H1 (cell line): ENCODE measurements around the gene DOCK3. TPM values are rescaled to one million over a fixed set of nuclear protein-coding genes. Genes with fewer than 3 reads are reported as not detected.

ENCODE experiments used
- CTCF ChIA-PET: fragments of 300-600 bp; sonication (Branson Sonifier 250); formaldehyde crosslinking; loops from one replicate; lab custom pipeline; 2021; ENCODE audit not compliant: partially characterized antibody; lab: Charles Lee
- POLR2A ChIA-PET: fragments of 300-600 bp; sonication (Branson Sonifier 250); formaldehyde crosslinking; loops from one replicate; lab custom pipeline; 2021; ENCODE audit warnings: inconsistent platforms; ENCODE audit not compliant: partially characterized antibody; lab: Charles Lee
- DNase-seq, 2 experiments: peaks; one replicate each; pipeline versions ENCODE4 v3.0.0 to v3.0.0-alpha.2; 2010 to 2022; ENCODE audit warnings: low spot score in 2 of 2, low read depth in 1 of 2, mixed read lengths in 1 of 2
- FAIRE-seq: peaks from 2 replicates; lab custom pipeline; 2011; peaks lifted over from hg19 to GRCh38; lab: Jason Lieb, UNC
- H2AFZ ChIP-seq: 2 replicates; pipeline ENCODE4 v1.8.1; 2012; ENCODE audit warnings: low read length, inconsistent platforms
- H2AK5ac ChIP-seq: 2 replicates; pipeline ENCODE4 v1.6.1; 2013; ENCODE audit warnings: low read depth, low read length
- H2BK120ac ChIP-seq: replicated peaks from 2 replicates; pipeline ENCODE3; 2013; ENCODE audit warnings: low read depth, low read length, inconsistent platforms
- H2BK12ac ChIP-seq: 2 replicates; pipeline ENCODE4 v1.6.1; 2013; ENCODE audit warnings: low read depth, low read length
- H2BK15ac ChIP-seq: 2 replicates; pipeline ENCODE4 v1.6.1; 2013; ENCODE audit warnings: low read length
- H2BK20ac ChIP-seq: 2 replicates; pipeline ENCODE4 v1.6.1; 2013; ENCODE audit warnings: low read length
- H2BK5ac ChIP-seq: 2 replicates; pipeline ENCODE4 v1.6.1; 2013; ENCODE audit warnings: low read depth, low read length
- H3K14ac ChIP-seq: 2 replicates; pipeline ENCODE4 v1.6.1; 2013; ENCODE audit warnings: inconsistent platforms; ENCODE audit not compliant: insufficient read length
- H3K18ac ChIP-seq: 2 replicates; pipeline ENCODE4 v1.6.1; 2013; ENCODE audit warnings: low read length; ENCODE audit errors: extremely low read depth
- H3K23ac ChIP-seq: 2 replicates; pipeline ENCODE4 v1.6.1; 2013; ENCODE audit warnings: inconsistent platforms; ENCODE audit not compliant: insufficient read length
- H3K23me2 ChIP-seq: 2 replicates; pipeline ENCODE4 v1.6.1; 2013; ENCODE audit warnings: low read depth, low read length
- H3K27ac ChIP-seq: 2 replicates; pipeline ENCODE4 v1.6.1; 2011; ENCODE audit warnings: low read depth, low read length, inconsistent platforms
- H3K27me3 ChIP-seq, 4 experiments: replicated peaks in 1 of 4; 1 replicate in 1 of 4; 2 replicates in 3 of 4; pipeline versions ENCODE4 v1.6.1 to v1.8.1; 2011 to 2013; ENCODE audit warnings: low read length in 3 of 4, mild to moderate bottlenecking in 3 of 4, inconsistent platforms in 2 of 4, mixed read lengths in 2 of 4, moderate library complexity in 1 of 4; ENCODE audit not compliant: control insufficient read depth in 3 of 4, insufficient read depth in 3 of 4; ENCODE audit errors: extremely low read depth in 1 of 4
- H3K36me3 ChIP-seq, 4 experiments: 2 replicates each; pipeline versions ENCODE4 v1.6.1 to v1.8.1; 2011 to 2013; ENCODE audit warnings: mild to moderate bottlenecking in 4 of 4, low read length in 3 of 4, moderate library complexity in 2 of 4, control low read depth in 1 of 4, inconsistent platforms in 1 of 4; ENCODE audit not compliant: insufficient read depth in 4 of 4, control insufficient read depth in 2 of 4
- H3K4ac ChIP-seq: replicated peaks from 2 replicates; pipeline ENCODE3; 2013; ENCODE audit warnings: low read length, low read depth, mixed read lengths, inconsistent platforms; ENCODE audit not compliant: insufficient read length
- H3K4me1 ChIP-seq, 4 experiments: replicated peaks in 1 of 4; 1 replicate in 1 of 4; 2 replicates in 3 of 4; pipeline versions ENCODE4 v1.6.1 to v1.8.1; 2011 to 2013; ENCODE audit warnings: low read length in 3 of 4, inconsistent platforms in 2 of 4, mixed read lengths in 1 of 4; ENCODE audit not compliant: insufficient read depth in 4 of 4, control insufficient read depth in 3 of 4
- H3K4me2 ChIP-seq, 2 experiments: 2 replicates each; pipeline versions ENCODE4 v1.6.1 to v1.8.1; 2011 to 2013; ENCODE audit warnings: low read depth in 2 of 2, low read length in 2 of 2, control low read depth in 1 of 2, inconsistent platforms in 1 of 2, mild to moderate bottlenecking in 1 of 2; ENCODE audit not compliant: insufficient read depth in 1 of 2
- H3K4me3 ChIP-seq, 4 experiments: fragments of 200-600, 300-600 bp in 1 of 4; sonication (generic), shearing (Covaris generic), sonication (Bioruptor Twin) in 1 of 4; 2 replicates each; pipeline versions ENCODE4 v1.5.1 to v1.8.1; 2011 to 2016; ENCODE audit warnings: low read length in 4 of 4, low read depth in 3 of 4, control low read depth in 2 of 4, inconsistent platforms in 2 of 4, mild to moderate bottlenecking in 2 of 4, mixed read lengths in 1 of 4, moderate library complexity in 1 of 4; ENCODE audit not compliant: insufficient read depth in 2 of 4; ENCODE audit errors: extremely low read depth in 1 of 4
- H3K56ac ChIP-seq: replicated peaks from 2 replicates; pipeline ENCODE3; 2013; ENCODE audit warnings: low read depth, mild to moderate bottlenecking, mixed read lengths, low read length, inconsistent platforms; ENCODE audit not compliant: insufficient read length
- H3K79me1 ChIP-seq: 2 replicates; pipeline ENCODE4 v1.6.1; 2013; ENCODE audit warnings: low read depth, low read length, control low read depth
- H3K79me2 ChIP-seq, 2 experiments: 2 replicates each; pipeline versions ENCODE4 v1.6.1 to v1.8.1; 2012 to 2013; ENCODE audit warnings: low read length in 2 of 2, mild to moderate bottlenecking in 2 of 2, inconsistent platforms in 1 of 2; ENCODE audit not compliant: insufficient read depth in 2 of 2, control insufficient read depth in 1 of 2
- H3K9ac ChIP-seq, 4 experiments: replicated peaks in 1 of 4; 1 replicate in 1 of 4; 2 replicates in 3 of 4; pipeline versions ENCODE4 v1.6.1 to v1.8.1; 2011 to 2013; ENCODE audit warnings: low read depth in 3 of 4, low read length in 3 of 4, control low read depth in 2 of 4, mild to moderate bottlenecking in 2 of 4, moderate library complexity in 2 of 4, inconsistent platforms in 1 of 4; ENCODE audit errors: extremely low read depth in 1 of 4
- H3K9me3 ChIP-seq, 2 experiments: 2 replicates each; pipeline versions ENCODE4 v1.6.1 to v1.8.1; 2012 to 2013; ENCODE audit warnings: mild to moderate bottlenecking in 2 of 2, moderate library complexity in 2 of 2, control low read depth in 1 of 2, inconsistent platforms in 1 of 2, low read depth in 1 of 2, low read length in 1 of 2, mixed read lengths in 1 of 2; ENCODE audit not compliant: insufficient read depth in 2 of 2
- H4K20me1 ChIP-seq, 2 experiments: replicated peaks in 1 of 2; 2 replicates each; pipeline versions ENCODE3 to v1.8.1; 2011 to 2013; ENCODE audit warnings: inconsistent platforms in 2 of 2, low read length in 2 of 2, mild to moderate bottlenecking in 1 of 2; ENCODE audit not compliant: insufficient read depth in 2 of 2, control insufficient read depth in 1 of 2
- H4K5ac ChIP-seq: 2 replicates; pipeline ENCODE4 v1.6.1; 2013; ENCODE audit warnings: low read length, low read depth, mixed read lengths, inconsistent platforms; ENCODE audit not compliant: insufficient read length
- H4K8ac ChIP-seq: 2 replicates; pipeline ENCODE4 v1.8.0; 2013; ENCODE audit warnings: mild to moderate bottlenecking, moderate library complexity, low read length, inconsistent platforms; ENCODE audit not compliant: insufficient read depth; ENCODE audit errors: extremely low read depth
- H4K91ac ChIP-seq: replicated peaks from 2 replicates; pipeline ENCODE3; 2013; ENCODE audit warnings: low read length, mixed read lengths, inconsistent platforms; ENCODE audit not compliant: insufficient read length
- EGR1 ChIP-seq: IDR thresholded peaks from 2 replicates; pipeline ENCODE4 v1.6.1; 2011; ENCODE audit warnings: low read depth, low read length, borderline replicate concordance
- WGBS, 2 experiments: shearing (Covaris generic) in 1 of 2; methylation state at CpG; one replicate each; pipeline versions ENCODE4 v1.1.6 to v1.1.7; 2013 to 2015; ENCODE audit warnings: low lambda C conversion rate in 2 of 2, mixed read lengths in 2 of 2, inconsistent platforms in 1 of 2, low coverage in 1 of 2, missing lambda C conversion rate in 1 of 2; ENCODE audit not compliant: insufficient replicate concordance in 2 of 2, insufficient coverage in 1 of 2, insufficient read length in 1 of 2; ENCODE audit errors: extremely low coverage in 1 of 2, missing lambda C conversion rate in 1 of 2; 5-methylcytosine and 5-hydroxymethylcytosine counted together
- polyA plus RNA-seq, 7 experiments: library from polyadenylated mRNA; depleted of rRNA in 3 of 7; stranded (reverse) in 5 of 7; unstranded in 2 of 7; fragments of >200 nt in 5 of 7; fragments of 200-250 nt in 2 of 7; gene quantifications; 1 replicate in 5 of 7; 2 replicates in 1 of 7; 4 replicates in 1 of 7; pipeline versions ENCODE4 v1.2.1 to v1.2.3, GENCODE V29; 2011 to 2013; ENCODE audit warnings: missing spikeins in 2 of 7, mixed read lengths in 2 of 7
- total RNA-seq: library from RNA; stranded (reverse); fragmentation: NEBNext Ultra II Directional; extraction: Animal tissue kit (Norgen Biotek cat#: 25700); gene quantifications from 2 replicates; pipeline ENCODE4 v1.2.1, GENCODE V29; 2021

The DOCK3 gene
- total and polyA plus RNA-seq, 2 of the 8 experiments (the other 6 are each of a cell fraction or from before 2014, with no cell fraction given): 2.7 to 5.0 TPM

GRCh38 chr3:50985893-50986292 lies 311.2 kb downstream of the DOCK3 start:
- 100% methylated on average over 1 of the region's 1 CpG; no CpG with 5 or more reads in 1 of the 2 experiments for WGBS, 2 experiments
- no peak overlapping the region for H2BK120ac ChIP-seq
- TF ChIP-seq EGR1: no peak

More at GRCh38 chr3:50985893-50986292, 311.2 kb downstream of the DOCK3 start:
- no peak overlapping the region for H2BK15ac ChIP-seq
- no peaks in the 10 kb centered on the region; a peak in 1 of 7 replicates for H3K4me1 ChIP-seq
- no peak for DNase-seq
- H3K56ac ChIP-seq: no peak overlapping the region
- H3K79me2 ChIP-seq: no peaks in the 10 kb centered on the region
- POLR2A ChIA-PET: no interaction called here
- H3K23me2 ChIP-seq: no peaks in the 10 kb centered on the region
- no peak overlapping the region for H3K27ac ChIP-seq
- FAIRE-seq: no peak
- no peak overlapping the region for H3K4me2 ChIP-seq
- H3K18ac ChIP-seq: no peak overlapping the region
- H2BK12ac ChIP-seq: no peak overlapping the region
- no peak overlapping the region for H2BK5ac ChIP-seq
- H3K27me3 ChIP-seq: no peaks in the 10 kb centered on the region
- CTCF ChIA-PET: interaction anchor here (3.6 kb wide), 1 partner anchor 14 kb away, joined by 11 read pairs; no protein-coding TSS in a partner anchor
- peaks cover 0 to 4% of the 10 kb centered on the region in 2 experiments; a peak in 2 of 4 replicates for H3K9me3 ChIP-seq
- H3K23ac ChIP-seq: no peak overlapping the region
- H3K36me3 ChIP-seq: peaks cover 0 to 3% (median 0%) of the 10 kb centered on the region in 4 experiments; a peak in 1 of 8 replicates
- no peak overlapping the region for H2BK20ac ChIP-seq
- H3K4ac ChIP-seq: no peak overlapping the region
- H4K5ac ChIP-seq: no peak overlapping the region
- no peak overlapping the region for H4K8ac ChIP-seq
- no peak overlapping the region for H3K14ac ChIP-seq
- H2AK5ac ChIP-seq: no peak overlapping the region
- H2AFZ ChIP-seq: no peak overlapping the region
- no peaks in the 10 kb centered on the region for H4K20me1 ChIP-seq
- H3K79me1 ChIP-seq: no peaks in the 10 kb centered on the region; the same call in 1 of the 2 replicates
- H3K9ac ChIP-seq: no peak overlapping the region
- H4K91ac ChIP-seq: no peak overlapping the region
- H3K4me3 ChIP-seq: no peak overlapping the region
